Measurements from ENCODE around the gene LKAAEAR1. TPM values are rescaled to one million over a fixed set of nuclear protein-coding genes. Genes with fewer than 3 reads are reported as not detected.

LKAAEAR1 gene
- total and polyA plus RNA-seq, 9 of the 15 experiments (the other 6 are each of a cell fraction or from before 2014, with no cell fraction given): not detected

GRCh38 chr20:64049878-64050260 is 34.3 kb downstream of the LKAAEAR1 start (continued):
- TF ChIP-seq, protein P1, sequence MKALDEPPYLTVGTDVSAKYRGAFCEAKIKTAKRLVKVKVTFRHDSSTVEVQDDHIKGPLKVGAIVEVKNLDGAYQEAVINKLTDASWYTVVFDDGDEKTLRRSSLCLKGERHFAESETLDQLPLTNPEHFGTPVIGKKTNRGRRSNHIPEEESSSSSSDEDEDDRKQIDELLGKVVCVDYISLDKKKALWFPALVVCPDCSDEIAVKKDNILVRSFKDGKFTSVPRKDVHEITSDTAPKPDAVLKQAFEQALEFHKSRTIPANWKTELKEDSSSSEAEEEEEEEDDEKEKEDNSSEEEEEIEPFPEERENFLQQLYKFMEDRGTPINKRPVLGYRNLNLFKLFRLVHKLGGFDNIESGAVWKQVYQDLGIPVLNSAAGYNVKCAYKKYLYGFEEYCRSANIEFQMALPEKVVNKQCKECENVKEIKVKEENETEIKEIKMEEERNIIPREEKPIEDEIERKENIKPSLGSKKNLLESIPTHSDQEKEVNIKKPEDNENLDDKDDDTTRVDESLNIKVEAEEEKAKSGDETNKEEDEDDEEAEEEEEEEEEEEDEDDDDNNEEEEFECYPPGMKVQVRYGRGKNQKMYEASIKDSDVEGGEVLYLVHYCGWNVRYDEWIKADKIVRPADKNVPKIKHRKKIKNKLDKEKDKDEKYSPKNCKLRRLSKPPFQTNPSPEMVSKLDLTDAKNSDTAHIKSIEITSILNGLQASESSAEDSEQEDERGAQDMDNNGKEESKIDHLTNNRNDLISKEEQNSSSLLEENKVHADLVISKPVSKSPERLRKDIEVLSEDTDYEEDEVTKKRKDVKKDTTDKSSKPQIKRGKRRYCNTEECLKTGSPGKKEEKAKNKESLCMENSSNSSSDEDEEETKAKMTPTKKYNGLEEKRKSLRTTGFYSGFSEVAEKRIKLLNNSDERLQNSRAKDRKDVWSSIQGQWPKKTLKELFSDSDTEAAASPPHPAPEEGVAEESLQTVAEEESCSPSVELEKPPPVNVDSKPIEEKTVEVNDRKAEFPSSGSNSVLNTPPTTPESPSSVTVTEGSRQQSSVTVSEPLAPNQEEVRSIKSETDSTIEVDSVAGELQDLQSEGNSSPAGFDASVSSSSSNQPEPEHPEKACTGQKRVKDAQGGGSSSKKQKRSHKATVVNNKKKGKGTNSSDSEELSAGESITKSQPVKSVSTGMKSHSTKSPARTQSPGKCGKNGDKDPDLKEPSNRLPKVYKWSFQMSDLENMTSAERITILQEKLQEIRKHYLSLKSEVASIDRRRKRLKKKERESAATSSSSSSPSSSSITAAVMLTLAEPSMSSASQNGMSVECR (CRISPR knock-in tag; IDR thresholded peaks at IDR 0.05): peak; percentile 43; the same call in 1 of the 2 replicates
- TF ChIP-seq NFE2 (IDR thresholded peaks at IDR 0.05; ENCODE audit: low read depth) (no peak), CREM (IDR thresholded peaks at IDR 0.05; ENCODE audit: low read depth) (no peak), NFRKB (IDR thresholded peaks at IDR 0.05; ENCODE audit: low read depth) (0 out of 2 replicates have a peak, but pooled peaks have one; percentile 30), ARID1B (IDR thresholded peaks at IDR 0.05) (0 out of 2 replicates have a peak, but pooled peaks have one; percentile 9), ELF4 (CRISPR knock-in tag; IDR thresholded peaks at IDR 0.05) (no peak), UBTF (IDR thresholded peaks at IDR 0.05; ENCODE audit: borderline replicate concordance in 1 of 2, low read depth in 2 of 2, low read length in 2 of 2) (0 out of 4 replicates have a peak, but pooled peaks of 1 of the 2 experiments have one; percentile 21), ATF3 (IDR thresholded peaks at IDR 0.05) (no peak), ATF3 (CRISPR knock-in tag; conservative IDR thresholded peaks at IDR 0.05) (no peak), YY1 (IDR thresholded peaks at IDR 0.05; ENCODE audit: borderline replicate concordance in 1 of 3, control insufficient read depth in 1 of 3, extremely low read depth in 1 of 3, insufficient read depth in 3 of 3, insufficient read length in 1 of 3, insufficient replicate concordance in 2 of 3, low read depth in 1 of 3, low read length in 2 of 3) (peak in 1 of 3 experiments; percentile 55), KLF6 (CRISPR knock-in tag; IDR thresholded peaks at IDR 0.05; ENCODE audit: borderline replicate concordance) (no peak), KDM4B (IDR thresholded peaks at IDR 0.05; ENCODE audit: borderline replicate concordance in 2 of 2, low read depth in 1 of 2) (0 out of 4 replicates have a peak, but pooled peaks of 1 of the 2 experiments have one; percentile 25), XRCC5 (IDR thresholded peaks at IDR 0.05; ENCODE audit: low read depth, low read length) (0 out of 2 replicates have a peak, but pooled peaks have one; percentile 35), HDAC1 (IDR thresholded peaks at IDR 0.05) (peak in 1 of 2 experiments; percentile 17; a peak in 1 of 4 replicates), SMARCE1 (IDR thresholded peaks at IDR 0.05) (peak; percentile 32; the same call in 1 of the 2 replicates), CHD4 (IDR thresholded peaks at IDR 0.05; ENCODE audit: insufficient read depth, insufficient replicate concordance, low read depth, low read length, poor library complexity, severe bottlenecking) (peak; percentile 20), ZNF589 (CRISPR knock-in tag; IDR thresholded peaks at IDR 0.05; ENCODE audit: low read depth) (peak; percentile 39; the same call in 1 of the 2 replicates)
- TF ChIP-seq, protein P2, sequence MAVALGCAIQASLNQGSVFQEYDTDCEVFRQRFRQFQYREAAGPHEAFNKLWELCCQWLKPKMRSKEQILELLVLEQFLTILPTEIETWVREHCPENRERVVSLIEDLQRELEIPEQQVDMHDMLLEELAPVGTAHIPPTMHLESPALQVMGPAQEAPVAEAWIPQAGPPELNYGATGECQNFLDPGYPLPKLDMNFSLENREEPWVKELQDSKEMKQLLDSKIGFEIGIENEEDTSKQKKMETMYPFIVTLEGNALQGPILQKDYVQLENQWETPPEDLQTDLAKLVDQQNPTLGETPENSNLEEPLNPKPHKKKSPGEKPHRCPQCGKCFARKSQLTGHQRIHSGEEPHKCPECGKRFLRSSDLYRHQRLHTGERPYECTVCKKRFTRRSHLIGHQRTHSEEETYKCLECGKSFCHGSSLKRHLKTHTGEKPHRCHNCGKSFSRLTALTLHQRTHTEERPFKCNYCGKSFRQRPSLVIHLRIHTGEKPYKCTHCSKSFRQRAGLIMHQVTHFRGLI (CRISPR knock-in tag; IDR thresholded peaks at IDR 0.05): no peak

All from K562 (cell line).